Gastroesophageal sphincter (tissue), 2 donors: ENCODE measurements around the gene CD8B2.

Experiments
- EP300 ChIP-seq: sonication (generic); formaldehyde crosslinking; IDR thresholded peaks from one replicate; pipeline ENCODE4 v1.6.1; 2017; ENCODE audit warnings: antibody characterized with exemption, mild to moderate bottlenecking
- POLR2A ChIP-seq, 2 donors: fragments of 450-650 bp; IDR thresholded peaks; one replicate each; pipeline ENCODE4 v1.6.1; 2017; ENCODE audit warnings: antibody characterized with exemption in 2 of 2, mild to moderate bottlenecking in 2 of 2, moderate library complexity in 1 of 2

- no peak for TF ChIP-seq EP300
- TF ChIP-seq POLR2A (IDR thresholded peaks at IDR 0.05), result no peak
Observed at GRCh38 chr2:106516864-106517263, 29.7 kb downstream of the CD8B2 start.
